GM23338 (cell line): ENCODE results near the gene MRPL24. TPM values are rescaled to one million over a fixed set of nuclear protein-coding genes. Genes with fewer than 3 reads are reported as not detected.

Source experiments
- ATAC-seq: fragments of 200-7000 bp; cut with Tn5 transposase; 3 replicates; pipeline ENCODE4 v1.9.1; 2020
- DNase-seq: peaks from one replicate; pipeline ENCODE4 v3.0.0-alpha.2; 2015; ENCODE audit warnings: low spot score
- H2AFZ ChIP-seq: fragments of 200-600 bp; sonication (generic); 2 replicates; pipeline ENCODE4 v1.8.0; 2016; ENCODE audit warnings: antibody characterized with exemption, mild to moderate bottlenecking, moderate library complexity
- H3F3A ChIP-seq: fragments of 200-600 bp; sonication (generic); replicated peaks from 2 replicates; pipeline ENCODE4 v1.8.0; 2017; ENCODE audit warnings: antibody characterized with exemption, mixed run types, low read depth
- H3K27ac ChIP-seq: fragments of 200-600 bp; sonication (generic); 2 replicates; pipeline ENCODE4 v1.6.1; 2016; ENCODE audit warnings: low read depth
- H3K27me3 ChIP-seq: fragments of 200-600 bp; sonication (generic); 2 replicates; pipeline ENCODE4 v1.8.0; 2016; ENCODE audit warnings: mild to moderate bottlenecking, mixed run types, moderate library complexity; ENCODE audit not compliant: insufficient read depth
- H3K36me3 ChIP-seq: fragments of 200-600 bp; sonication (generic); 2 replicates; pipeline ENCODE4 v1.8.0; 2016; ENCODE audit warnings: mild to moderate bottlenecking; ENCODE audit not compliant: insufficient read depth
- H3K4me1 ChIP-seq: fragments of 200-600 bp; sonication (generic); 2 replicates; pipeline ENCODE4 v1.8.0; 2016; ENCODE audit warnings: mild to moderate bottlenecking, moderate library complexity; ENCODE audit not compliant: insufficient read depth
- H3K4me2 ChIP-seq: fragments of 200-600 bp; sonication (generic); 2 replicates; pipeline ENCODE4 v1.7.1; 2017; ENCODE audit warnings: mixed run types
- H3K4me3 ChIP-seq: fragments of 200-600 bp; sonication (generic); 2 replicates; pipeline ENCODE4 v1.6.1; 2016; ENCODE audit warnings: mixed run types
- H3K79me2 ChIP-seq: fragments of 200-600 bp; sonication (generic); replicated peaks from 2 replicates; pipeline ENCODE4 v1.8.0; 2017; ENCODE audit warnings: mild to moderate bottlenecking; ENCODE audit not compliant: insufficient read depth
- H3K9me2 ChIP-seq: fragments of 200-600 bp; sonication (generic); 2 replicates; pipeline ENCODE4 v1.8.0; 2017; ENCODE audit not compliant: insufficient read depth
- H4K20me1 ChIP-seq: fragments of 200-600 bp; sonication (generic); replicated peaks from 2 replicates; pipeline ENCODE4 v1.8.0; 2017; ENCODE audit warnings: mild to moderate bottlenecking; ENCODE audit not compliant: insufficient read depth
- H3K27ac Mint-ChIP-seq: 2 replicates; pipeline ENCODE4 v1.8.0; 2020; ENCODE audit warnings: inconsistent platforms, mild to moderate bottlenecking, moderate library complexity, mixed read lengths
- H3K27me3 Mint-ChIP-seq: 3 replicates; pipeline ENCODE4 v1.8.0; 2022; ENCODE audit warnings: low read depth, mild to moderate bottlenecking, moderate library complexity, mixed read lengths, inconsistent platforms; ENCODE audit not compliant: insufficient read depth, poor library complexity
- H3K36me3 Mint-ChIP-seq: 3 replicates; pipeline ENCODE4 v1.8.0; 2021; ENCODE audit warnings: low read depth, mild to moderate bottlenecking, inconsistent platforms, moderate library complexity, mixed read lengths
- H3K4me1 Mint-ChIP-seq: 3 replicates; pipeline ENCODE4 v1.8.0; 2020; ENCODE audit warnings: mild to moderate bottlenecking, inconsistent platforms, mixed read lengths
- H3K4me3 Mint-ChIP-seq: 3 replicates; pipeline ENCODE4 v1.8.0; 2021; ENCODE audit warnings: moderate library complexity, mild to moderate bottlenecking, inconsistent platforms, mixed read lengths
- H3K9me3 Mint-ChIP-seq: 3 replicates; pipeline ENCODE4 v1.8.0; 2020; ENCODE audit warnings: moderate library complexity, mild to moderate bottlenecking, inconsistent platforms, mixed read lengths
- CREB1 ChIP-seq: fragments of 250-450 bp; sonication (Bioruptor Pico); IDR thresholded peaks from 2 replicates; pipeline ENCODE4 v1.5.0; 2020; ENCODE audit warnings: low read depth, mild to moderate bottlenecking, moderate library complexity
- ZNF331 ChIP-seq: fragments of 250-450 bp; sonication (Bioruptor Pico); IDR thresholded peaks from 2 replicates; pipeline ENCODE4 v1.5.0; 2020; ENCODE audit warnings: low read depth, mild to moderate bottlenecking, moderate library complexity
- ZNF462 ChIP-seq: fragments of 250-450 bp; sonication (Bioruptor Pico); IDR thresholded peaks from 2 replicates; pipeline ENCODE4 v1.5.0; 2020; ENCODE audit warnings: mild to moderate bottlenecking, moderate library complexity
- polyA plus RNA-seq: library from polyadenylated mRNA; unstranded; fragments of >200 nt; fragmentation: Nextera tagmentation; extraction: Ambion mirVana; gene quantifications from 2 replicates; pipeline ENCODE4 v1.2.1, GENCODE V29; 2016
- total RNA-seq: library from RNA; depleted of rRNA; stranded (reverse); fragments of >200 nt; shearing (Covaris generic); gene quantifications from 2 replicates; pipeline ENCODE4 v1.2.3, GENCODE V29; 2014
- TF ChIP-seq, protein P1 (sequence below): IDR thresholded peaks from 2 replicates; pipeline ENCODE4 v1.6.1; 2016; ENCODE audit warnings: antibody characterized with exemption
- TF ChIP-seq, protein P2 (sequence below), 2 experiments: fragments of 200-600 bp in 1 of 2; sonication (generic) in 1 of 2; conservative IDR thresholded peaks; 2 replicates each; pipeline versions ENCODE4 v1.5.1 to v1.6.1; 2016 to 2017; ENCODE audit warnings: antibody characterized with exemption in 2 of 2, low read depth in 2 of 2, mild to moderate bottlenecking in 2 of 2, moderate library complexity in 1 of 2

MRPL24 gene
- total and polyA plus RNA-seq, 2 experiments from 2014 or later: 18.8 to 45.7 TPM

DNA sequence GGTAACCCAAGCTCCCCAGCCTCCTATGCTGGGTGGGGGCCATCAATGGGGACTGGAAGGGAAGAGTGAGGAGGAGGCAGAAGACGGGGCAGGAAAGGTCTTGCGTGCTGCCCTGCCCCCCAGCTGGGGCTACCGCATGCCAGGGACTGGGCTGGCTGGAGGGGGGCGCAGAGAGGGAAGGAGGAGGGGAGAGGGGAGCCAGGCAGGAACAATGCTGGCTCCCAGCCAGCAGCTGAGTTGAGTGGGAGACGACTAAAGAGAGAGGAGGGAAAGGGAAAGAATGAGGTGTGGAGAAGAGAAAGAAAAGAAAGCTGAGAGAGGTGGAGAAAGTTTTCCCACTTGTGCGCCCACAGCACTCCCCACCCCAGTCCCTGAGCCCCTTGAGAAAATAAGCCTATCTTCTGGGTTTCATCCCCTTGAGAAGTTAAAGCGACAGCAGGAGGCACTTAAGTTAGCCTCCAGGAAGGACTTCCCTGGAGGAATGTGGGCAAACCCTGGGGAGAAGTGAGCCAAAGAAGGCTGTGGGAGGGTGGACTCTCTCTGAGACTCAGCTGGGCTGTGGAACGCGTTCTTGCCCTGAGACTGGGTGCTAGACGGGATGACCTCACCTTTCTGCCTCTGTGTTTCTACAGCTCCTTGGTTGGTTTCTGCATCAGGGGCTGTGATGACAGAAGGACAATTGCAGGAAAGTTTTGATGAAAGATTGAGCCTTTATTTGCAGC lies 50.8 kb downstream of the MRPL24 start (continued):
- TF ChIP-seq, protein P1, sequence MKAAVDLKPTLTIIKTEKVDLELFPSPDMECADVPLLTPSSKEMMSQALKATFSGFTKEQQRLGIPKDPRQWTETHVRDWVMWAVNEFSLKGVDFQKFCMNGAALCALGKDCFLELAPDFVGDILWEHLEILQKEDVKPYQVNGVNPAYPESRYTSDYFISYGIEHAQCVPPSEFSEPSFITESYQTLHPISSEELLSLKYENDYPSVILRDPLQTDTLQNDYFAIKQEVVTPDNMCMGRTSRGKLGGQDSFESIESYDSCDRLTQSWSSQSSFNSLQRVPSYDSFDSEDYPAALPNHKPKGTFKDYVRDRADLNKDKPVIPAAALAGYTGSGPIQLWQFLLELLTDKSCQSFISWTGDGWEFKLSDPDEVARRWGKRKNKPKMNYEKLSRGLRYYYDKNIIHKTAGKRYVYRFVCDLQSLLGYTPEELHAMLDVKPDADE: no peak

DNA sequence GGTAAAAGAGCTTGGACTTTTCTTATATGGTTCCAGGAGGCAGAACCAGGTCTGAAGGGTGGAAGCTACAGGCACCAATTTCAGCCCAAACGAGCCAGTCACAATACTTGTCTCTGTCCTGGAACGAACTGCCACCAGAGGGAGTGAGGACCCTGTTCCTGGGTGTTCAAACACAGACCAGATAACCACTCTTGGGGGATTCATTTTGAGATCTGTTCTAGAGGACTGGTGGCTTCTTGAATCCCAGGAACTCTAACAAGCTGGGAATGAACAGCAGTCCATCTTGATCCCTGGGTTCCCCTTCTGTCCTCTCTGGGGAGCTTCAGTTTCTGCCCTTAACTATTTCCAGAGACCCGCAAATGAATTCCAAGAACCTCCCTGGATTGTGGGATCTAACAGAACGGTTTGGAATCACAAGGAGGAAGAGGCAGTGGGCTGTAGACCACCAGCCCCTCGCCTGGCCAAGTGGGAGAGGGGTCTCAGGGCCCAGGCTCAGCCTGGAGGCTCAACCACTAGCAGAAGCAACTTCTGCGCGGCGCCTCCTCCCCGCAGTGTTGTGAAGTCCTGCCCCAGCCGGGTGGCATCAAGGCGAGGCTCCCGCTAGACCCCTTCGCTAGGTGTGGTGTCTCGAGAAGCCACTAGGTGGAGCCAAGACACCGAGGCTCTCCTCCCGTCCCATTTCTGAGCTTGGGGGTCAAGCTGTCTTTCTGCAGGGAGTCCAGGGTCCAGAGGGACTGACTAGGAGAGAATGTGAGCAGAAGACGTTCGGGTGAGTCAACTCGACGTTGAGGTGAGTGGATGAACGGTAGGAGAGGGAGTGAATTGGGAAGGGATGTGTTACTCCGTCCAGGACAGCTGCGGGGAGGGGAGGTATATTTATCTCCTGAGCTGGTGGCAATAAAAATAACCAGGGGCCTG lies 51.6 kb downstream of the MRPL24 start:
- peaks cover 21% of the 10 kb centered on the region for H3K27me3 Mint-ChIP-seq
- Histone ChIP-seq H3K36me3 (no peaks in the 10 kb centered on the region), H4K20me1 (no peaks in the 10 kb centered on the region), H2AFZ (peak overlapping the region; percentile 93), H3F3A (peaks cover 33% of the 10 kb centered on the region), H3K79me2 (no peaks in the 10 kb centered on the region), H3K4me3 (peak overlapping the region; percentile 51), H3K27me3 (peaks cover 22% of the 10 kb centered on the region), H3K4me1 (peaks cover 46% of the 10 kb centered on the region), H3K4me2 (peak overlapping the region; percentile 89), H3K27ac (no peak overlapping the region), H3K9me2 (no peaks in the 10 kb centered on the region)
- H3K27ac Mint-ChIP-seq: peak overlapping the region; percentile 2; the same call in 1 of the 2 replicates
- H3K4me3 Mint-ChIP-seq: peak overlapping the region; percentile 67
- no peaks in the 10 kb centered on the region; the same call in 2 of the 3 replicates for H3K9me3 Mint-ChIP-seq
- no peaks in the 10 kb centered on the region; the same call in 2 of the 3 replicates for H3K36me3 Mint-ChIP-seq
- ATAC-seq (peak; percentile 57), DNase-seq (peak; percentile 95)
- peaks cover 55% of the 10 kb centered on the region for H3K4me1 Mint-ChIP-seq
- TF ChIP-seq, protein P2, sequence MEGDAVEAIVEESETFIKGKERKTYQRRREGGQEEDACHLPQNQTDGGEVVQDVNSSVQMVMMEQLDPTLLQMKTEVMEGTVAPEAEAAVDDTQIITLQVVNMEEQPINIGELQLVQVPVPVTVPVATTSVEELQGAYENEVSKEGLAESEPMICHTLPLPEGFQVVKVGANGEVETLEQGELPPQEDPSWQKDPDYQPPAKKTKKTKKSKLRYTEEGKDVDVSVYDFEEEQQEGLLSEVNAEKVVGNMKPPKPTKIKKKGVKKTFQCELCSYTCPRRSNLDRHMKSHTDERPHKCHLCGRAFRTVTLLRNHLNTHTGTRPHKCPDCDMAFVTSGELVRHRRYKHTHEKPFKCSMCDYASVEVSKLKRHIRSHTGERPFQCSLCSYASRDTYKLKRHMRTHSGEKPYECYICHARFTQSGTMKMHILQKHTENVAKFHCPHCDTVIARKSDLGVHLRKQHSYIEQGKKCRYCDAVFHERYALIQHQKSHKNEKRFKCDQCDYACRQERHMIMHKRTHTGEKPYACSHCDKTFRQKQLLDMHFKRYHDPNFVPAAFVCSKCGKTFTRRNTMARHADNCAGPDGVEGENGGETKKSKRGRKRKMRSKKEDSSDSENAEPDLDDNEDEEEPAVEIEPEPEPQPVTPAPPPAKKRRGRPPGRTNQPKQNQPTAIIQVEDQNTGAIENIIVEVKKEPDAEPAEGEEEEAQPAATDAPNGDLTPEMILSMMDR (conservative IDR thresholded peaks at IDR 0.05; ENCODE audit: low read depth in 2 of 2): peak; percentile 63 to 100
- 0 out of 2 replicates have a peak, but pooled peaks have one; percentile 19 for TF ChIP-seq CREB1 (CRISPR knock-in tag)
- no peak for TF ChIP-seq ZNF462 (CRISPR knock-in tag)
- no peak for TF ChIP-seq ZNF331 (CRISPR knock-in tag)
- TF ChIP-seq, protein P1: no peak
